ENCODE results near the gene FCN1. TPM values are rescaled to one million over a fixed set of nuclear protein-coding genes. Genes with fewer than 3 reads are reported as not detected.

Gene FCN1
- total RNA-seq, 1 donor from 2014 or later, result not detected

- no peak for DNase-seq (ENCODE audit: low spot score)
- no peaks in the 10 kb centered on the region for H3K36me3 ChIP-seq
- Mint-ChIP-seq H3K27ac (no peak overlapping the region), H3K36me3 (no peaks in the 10 kb centered on the region), H3K4me3 (no peak overlapping the region), H3K4me1 (no peaks in the 10 kb centered on the region), H3K27me3 (ENCODE audit: insufficient read depth, low read depth) (peaks cover 4% of the 10 kb centered on the region), H3K9me3 (no peaks in the 10 kb centered on the region)
- H3F3A ChIP-seq (ENCODE audit: low read depth), result no peaks in the 10 kb centered on the region
- H3K4me1 ChIP-seq, result no peaks in the 10 kb centered on the region
- H3K4me3 ChIP-seq, result no peak overlapping the region
- H3K9ac ChIP-seq, result no peak overlapping the region
- no peaks in the 10 kb centered on the region for H3K9me3 ChIP-seq (ENCODE audit: low read depth)
- TF ChIP-seq EZH2phosphoT487 (IDR thresholded peaks at IDR 0.05) (no peak), CTCF (IDR thresholded peaks at IDR 0.05) (no peak), EZH2 (IDR thresholded peaks at IDR 0.05) (no peak)
- H4K20me1 ChIP-seq (ENCODE audit: low read depth), result no peaks in the 10 kb centered on the region
- H3K27me3 ChIP-seq, result no peaks in the 10 kb centered on the region
- H2AFZ ChIP-seq (replicated peaks), result no peak overlapping the region
- H3K27ac ChIP-seq, result no peak overlapping the region
- H3K4me2 ChIP-seq, result no peak overlapping the region
- no peaks in the 10 kb centered on the region for H3K79me2 ChIP-seq (ENCODE audit: low read depth)
Measured at GRCh38 chr9:134925011-134925511, 7.3 kb upstream of the FCN1 start.

DNA sequence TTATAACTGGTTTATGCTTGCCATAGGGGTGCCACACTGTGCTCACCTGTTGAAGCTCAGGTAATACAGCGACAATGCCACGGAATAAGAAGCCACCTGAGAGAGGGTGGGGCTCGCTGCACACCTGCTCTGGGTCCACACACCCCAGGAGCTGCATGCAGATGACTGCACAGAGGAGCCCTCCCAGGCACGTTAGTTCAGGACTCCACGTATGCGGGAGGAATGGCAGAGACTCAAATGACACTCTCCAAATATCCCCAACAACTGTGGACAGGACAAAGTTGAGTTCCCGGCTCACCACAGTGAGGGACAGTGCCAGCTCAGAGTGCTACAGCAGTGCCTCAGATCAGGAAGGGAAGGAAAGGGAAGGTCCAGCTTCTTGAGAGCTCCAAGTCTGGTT lies 5.8 kb upstream of the FCN1 start:
- Mint-ChIP-seq H3K27ac (no peak overlapping the region), H3K4me3 (no peak overlapping the region), H3K9me3 (peaks cover 11% of the 10 kb centered on the region), H3K36me3 (no peaks in the 10 kb centered on the region), H3K27me3 (ENCODE audit: insufficient read depth, low read depth) (peaks cover 2% of the 10 kb centered on the region), H3K4me1 (no peaks in the 10 kb centered on the region)
- no peak for TF ChIP-seq CTCF (IDR thresholded peaks at IDR 0.05)
- no peak for TF ChIP-seq EZH2phosphoT487 (IDR thresholded peaks at IDR 0.05)
- no peak for TF ChIP-seq EZH2 (IDR thresholded peaks at IDR 0.05)
- Histone ChIP-seq H3K4me1 (no peaks in the 10 kb centered on the region), H3F3A (ENCODE audit: low read depth) (no peaks in the 10 kb centered on the region), H3K9me3 (ENCODE audit: low read depth) (no peaks in the 10 kb centered on the region), H3K9ac (no peak overlapping the region), H3K4me2 (no peak overlapping the region), H3K79me2 (ENCODE audit: low read depth) (no peaks in the 10 kb centered on the region), H4K20me1 (ENCODE audit: low read depth) (no peaks in the 10 kb centered on the region), H3K36me3 (no peaks in the 10 kb centered on the region), H3K27me3 (no peaks in the 10 kb centered on the region), H3K27ac (no peak overlapping the region), H3K4me3 (no peak overlapping the region), H2AFZ (replicated peaks) (no peak overlapping the region)
- DNase-seq (ENCODE audit: low spot score), result no peak

DNA sequence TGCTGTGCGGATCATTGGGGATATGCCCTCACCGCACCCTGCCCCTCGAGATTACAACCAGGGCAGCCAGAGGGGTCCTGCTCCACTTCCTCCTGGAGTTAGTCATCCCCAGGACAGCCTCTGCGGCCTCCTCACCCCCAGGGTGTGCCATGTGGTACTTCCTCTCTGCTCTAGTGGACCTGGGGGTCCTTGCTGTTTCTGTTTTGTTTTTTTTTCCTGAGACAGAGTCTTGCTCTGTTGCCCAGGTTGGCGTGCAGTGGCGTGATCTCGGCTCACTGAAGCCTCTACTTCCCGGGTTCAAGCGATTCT lies 5.2 kb upstream of the FCN1 start:
- Histone ChIP-seq H3K9me3 (ENCODE audit: low read depth) (no peaks in the 10 kb centered on the region), H2AFZ (replicated peaks) (no peak overlapping the region), H3K79me2 (ENCODE audit: low read depth) (no peaks in the 10 kb centered on the region), H3K4me1 (no peaks in the 10 kb centered on the region), H3F3A (ENCODE audit: low read depth) (no peaks in the 10 kb centered on the region), H3K9ac (no peak overlapping the region), H3K27me3 (no peaks in the 10 kb centered on the region), H3K4me3 (no peak overlapping the region), H3K36me3 (no peaks in the 10 kb centered on the region), H3K4me2 (no peak overlapping the region), H4K20me1 (ENCODE audit: low read depth) (no peaks in the 10 kb centered on the region), H3K27ac (no peak overlapping the region)
- Mint-ChIP-seq H3K27ac (no peak overlapping the region), H3K9me3 (peaks cover 15% of the 10 kb centered on the region), H3K4me1 (no peaks in the 10 kb centered on the region), H3K27me3 (ENCODE audit: insufficient read depth, low read depth) (peaks cover 2% of the 10 kb centered on the region), H3K36me3 (no peaks in the 10 kb centered on the region), H3K4me3 (no peak overlapping the region)
- no peak for DNase-seq (ENCODE audit: low spot score)
- TF ChIP-seq CTCF (IDR thresholded peaks at IDR 0.05) (no peak), EZH2phosphoT487 (IDR thresholded peaks at IDR 0.05) (no peak), EZH2 (IDR thresholded peaks at IDR 0.05) (no peak)
